Measurements from ENCODE around the gene SLC25A6.

Gene SLC25A6

DNA sequence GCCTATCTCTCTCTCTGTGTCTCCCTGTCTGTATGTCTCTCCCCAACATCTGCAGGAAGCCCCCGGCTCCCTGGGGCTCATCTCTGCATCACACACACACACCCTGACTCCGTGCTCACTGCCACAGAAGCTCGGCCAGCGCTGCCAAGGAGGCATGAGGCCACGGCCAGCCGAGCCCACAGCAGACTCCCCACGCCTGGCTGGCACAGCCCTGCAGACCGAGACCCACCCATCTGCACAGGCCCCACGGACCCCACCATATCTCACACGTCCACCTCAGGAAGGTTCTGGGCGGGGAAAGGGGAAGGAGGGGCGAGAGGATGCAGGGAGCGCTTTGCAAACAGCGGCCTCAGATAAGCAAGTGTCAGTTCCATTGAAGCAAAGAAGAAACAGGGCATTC lies 28.5 kb upstream of the SLC25A6 start:
- H3K27ac ChIP-seq (ENCODE audit: low read depth, low read length, poor library complexity, severe bottlenecking), result peak overlapping the region; percentile 42
- no peak overlapping the region for H3K4me3 ChIP-seq (ENCODE audit: low read depth, low read length, poor library complexity, severe bottlenecking)
- TF ChIP-seq EZH2 (IDR thresholded peaks at IDR 0.05; ENCODE audit: borderline replicate concordance, low read length), result no peak
- TF ChIP-seq, protein P1, sequence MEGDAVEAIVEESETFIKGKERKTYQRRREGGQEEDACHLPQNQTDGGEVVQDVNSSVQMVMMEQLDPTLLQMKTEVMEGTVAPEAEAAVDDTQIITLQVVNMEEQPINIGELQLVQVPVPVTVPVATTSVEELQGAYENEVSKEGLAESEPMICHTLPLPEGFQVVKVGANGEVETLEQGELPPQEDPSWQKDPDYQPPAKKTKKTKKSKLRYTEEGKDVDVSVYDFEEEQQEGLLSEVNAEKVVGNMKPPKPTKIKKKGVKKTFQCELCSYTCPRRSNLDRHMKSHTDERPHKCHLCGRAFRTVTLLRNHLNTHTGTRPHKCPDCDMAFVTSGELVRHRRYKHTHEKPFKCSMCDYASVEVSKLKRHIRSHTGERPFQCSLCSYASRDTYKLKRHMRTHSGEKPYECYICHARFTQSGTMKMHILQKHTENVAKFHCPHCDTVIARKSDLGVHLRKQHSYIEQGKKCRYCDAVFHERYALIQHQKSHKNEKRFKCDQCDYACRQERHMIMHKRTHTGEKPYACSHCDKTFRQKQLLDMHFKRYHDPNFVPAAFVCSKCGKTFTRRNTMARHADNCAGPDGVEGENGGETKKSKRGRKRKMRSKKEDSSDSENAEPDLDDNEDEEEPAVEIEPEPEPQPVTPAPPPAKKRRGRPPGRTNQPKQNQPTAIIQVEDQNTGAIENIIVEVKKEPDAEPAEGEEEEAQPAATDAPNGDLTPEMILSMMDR (IDR thresholded peaks at IDR 0.05; ENCODE audit: low read length), result no peak
- no peaks in the 10 kb centered on the region for H3K27me3 ChIP-seq (ENCODE audit: insufficient read depth, low read length)
- H2AFZ ChIP-seq (ENCODE audit: low read length), result no peak overlapping the region
- H3K79me2 ChIP-seq (ENCODE audit: insufficient read depth, low read length), result no peaks in the 10 kb centered on the region
- no peaks in the 10 kb centered on the region for H3F3A ChIP-seq (ENCODE audit: insufficient read depth, low read length)
- H3K9ac ChIP-seq (ENCODE audit: low read length), result no peak overlapping the region; the same call in 1 of the 2 replicates
- H3K9me2 ChIP-seq (ENCODE audit: low read depth, low read length), result no peaks in the 10 kb centered on the region
- H3K4me1 ChIP-seq (ENCODE audit: insufficient read depth, low read length, severe bottlenecking), result peaks cover 17% of the 10 kb centered on the region
- H3K36me3 ChIP-seq (ENCODE audit: insufficient read depth, low read length), result peaks cover 85% of the 10 kb centered on the region
- peaks cover 10% of the 10 kb centered on the region for H3K9me3 ChIP-seq (ENCODE audit: low read length)
- no peaks in the 10 kb centered on the region for H4K20me1 ChIP-seq (ENCODE audit: insufficient read depth, low read length)
- no peak overlapping the region for H3K4me2 ChIP-seq (ENCODE audit: low read length)

DNA sequence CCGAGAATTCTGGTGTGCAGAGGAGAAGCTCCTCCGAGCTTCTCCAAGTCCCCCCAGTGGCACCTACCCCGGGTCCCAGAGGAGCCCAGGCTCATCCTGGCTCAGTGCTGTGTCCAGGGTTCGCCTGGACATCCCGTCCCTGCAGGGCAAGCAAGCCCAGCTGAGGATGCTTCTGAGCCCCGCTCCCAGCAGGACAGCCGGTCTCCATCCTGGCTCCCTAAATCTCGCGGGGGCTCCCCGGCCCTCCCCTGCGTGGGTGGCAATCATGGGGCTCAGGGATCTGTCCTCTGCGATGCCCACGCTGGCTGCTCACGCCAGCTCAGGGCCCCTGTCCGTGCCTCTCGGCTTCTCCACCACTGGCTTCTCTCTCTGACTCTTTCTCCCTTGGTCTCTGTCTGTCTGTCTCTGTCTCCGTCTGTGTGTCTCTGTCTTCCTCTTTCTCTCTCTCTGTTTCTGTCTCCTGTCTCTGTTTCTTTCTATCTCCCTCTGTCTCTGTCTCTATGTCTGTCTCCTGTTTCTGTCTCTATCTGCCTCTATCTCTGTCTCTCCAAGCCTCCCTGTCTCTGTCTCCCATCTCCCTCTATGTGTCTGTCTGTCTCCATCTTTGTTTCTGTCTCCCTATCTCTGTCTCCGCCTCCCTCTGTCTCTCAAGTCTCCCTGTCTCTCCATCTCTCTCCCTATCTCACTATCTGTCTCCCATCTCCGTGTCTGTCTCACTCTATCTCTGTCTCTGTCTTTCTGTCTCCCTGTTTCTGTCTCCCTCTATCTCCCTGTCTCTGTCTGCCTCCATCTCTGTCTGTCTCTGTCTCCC lies 27.8 kb upstream of the SLC25A6 start:
- no peak for TF ChIP-seq EZH2 (IDR thresholded peaks at IDR 0.05; ENCODE audit: borderline replicate concordance, low read length)
- TF ChIP-seq, protein P1 (IDR thresholded peaks at IDR 0.05; ENCODE audit: low read length), result no peak
- Histone ChIP-seq H3K27me3 (ENCODE audit: insufficient read depth, low read length) (no peaks in the 10 kb centered on the region), H3K4me3 (ENCODE audit: low read depth, low read length, poor library complexity, severe bottlenecking) (no peak overlapping the region), H3K9me2 (ENCODE audit: low read depth, low read length) (no peaks in the 10 kb centered on the region), H3K27ac (ENCODE audit: low read depth, low read length, poor library complexity, severe bottlenecking) (peak overlapping the region; percentile 42), H4K20me1 (ENCODE audit: insufficient read depth, low read length) (no peaks in the 10 kb centered on the region), H3K9ac (ENCODE audit: low read length) (no peak overlapping the region; the same call in 1 of the 2 replicates), H3F3A (ENCODE audit: insufficient read depth, low read length) (no peaks in the 10 kb centered on the region), H3K79me2 (ENCODE audit: insufficient read depth, low read length) (no peaks in the 10 kb centered on the region), H3K4me2 (ENCODE audit: low read length) (no peak overlapping the region), H3K9me3 (ENCODE audit: low read length) (peaks cover 10% of the 10 kb centered on the region), H2AFZ (ENCODE audit: low read length) (no peak overlapping the region), H3K4me1 (ENCODE audit: insufficient read depth, low read length, severe bottlenecking) (peaks cover 17% of the 10 kb centered on the region), H3K36me3 (ENCODE audit: insufficient read depth, low read length) (peaks cover 79% of the 10 kb centered on the region)

DNA sequence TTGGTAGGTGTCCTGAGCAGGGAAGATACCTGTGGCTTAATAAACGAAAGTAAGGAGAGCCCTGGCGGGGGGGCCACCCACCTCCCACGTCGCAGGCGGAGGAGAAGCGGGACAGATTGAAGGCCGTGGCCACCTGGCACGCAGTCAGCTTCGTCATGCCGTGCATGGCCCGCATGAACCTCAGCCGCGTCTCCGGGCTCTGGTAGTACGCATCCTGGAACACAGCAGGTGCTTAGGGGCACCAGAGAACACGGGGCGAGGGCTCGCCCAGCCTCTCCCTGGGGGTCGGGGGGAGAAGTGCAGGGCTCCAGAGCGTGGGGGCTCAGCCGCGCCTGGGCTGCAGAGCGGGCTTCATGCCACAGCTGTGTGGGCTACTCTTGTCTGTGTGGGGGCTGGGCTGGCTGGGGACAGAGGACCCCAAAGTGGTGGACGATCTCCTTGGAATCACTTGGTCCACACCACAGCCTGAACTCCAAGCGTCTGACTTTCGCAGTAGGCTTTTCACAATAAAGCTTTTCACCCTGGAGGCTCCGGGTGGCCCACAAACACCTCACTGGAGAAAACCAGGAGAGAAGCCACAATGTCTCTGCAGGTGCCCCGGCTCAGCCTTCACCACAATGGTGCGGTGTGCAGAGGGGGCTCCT lies 27.1 kb upstream of the SLC25A6 start:
- Histone ChIP-seq H4K20me1 (ENCODE audit: insufficient read depth, low read length) (no peaks in the 10 kb centered on the region), H3K79me2 (ENCODE audit: insufficient read depth, low read length) (no peaks in the 10 kb centered on the region), H3K27me3 (ENCODE audit: insufficient read depth, low read length) (no peaks in the 10 kb centered on the region), H3K4me2 (ENCODE audit: low read length) (no peak overlapping the region), H3F3A (ENCODE audit: insufficient read depth, low read length) (no peaks in the 10 kb centered on the region), H3K4me1 (ENCODE audit: insufficient read depth, low read length, severe bottlenecking) (peaks cover 17% of the 10 kb centered on the region), H3K9me2 (ENCODE audit: low read depth, low read length) (no peaks in the 10 kb centered on the region), H2AFZ (ENCODE audit: low read length) (no peak overlapping the region), H3K9me3 (ENCODE audit: low read length) (peaks cover 10% of the 10 kb centered on the region), H3K27ac (ENCODE audit: low read depth, low read length, poor library complexity, severe bottlenecking) (peak overlapping the region; percentile 42), H3K9ac (ENCODE audit: low read length) (no peak overlapping the region), H3K4me3 (ENCODE audit: low read depth, low read length, poor library complexity, severe bottlenecking) (no peak overlapping the region), H3K36me3 (ENCODE audit: insufficient read depth, low read length) (peaks cover 79% of the 10 kb centered on the region)
- TF ChIP-seq EZH2 (IDR thresholded peaks at IDR 0.05; ENCODE audit: borderline replicate concordance, low read length), result no peak
- TF ChIP-seq, protein P1 (IDR thresholded peaks at IDR 0.05; ENCODE audit: low read length), result no peak

Measured in OCI-LY1 (cell line).